ENCODE data around the gene IRAK2. TPM values are rescaled to one million over a fixed set of nuclear protein-coding genes. Genes with fewer than 3 reads are reported as not detected.

Gene IRAK2
- total RNA-seq, 2 experiments from 2014 or later = 1.4 TPM

- Histone ChIP-seq H3K79me2 (ENCODE audit: insufficient read depth, low read depth, low read length) (no peaks in the 10 kb centered on the region), H3K27ac (ENCODE audit: low read depth, low read length, poor library complexity, severe bottlenecking) (no peak overlapping the region), H2AFZ (ENCODE audit: low read length) (no peak overlapping the region), H3K4me1 (ENCODE audit: insufficient read depth, low read length, poor library complexity, severe bottlenecking) (peaks cover 5% of the 10 kb centered on the region), H3K36me3 (ENCODE audit: insufficient read depth, low read length) (no peaks in the 10 kb centered on the region), H3K4me2 (ENCODE audit: low read length) (no peak overlapping the region), H3K9me2 (ENCODE audit: insufficient read depth, low read length) (no peaks in the 10 kb centered on the region), H4K20me1 (ENCODE audit: insufficient read depth, low read length) (no peaks in the 10 kb centered on the region), H3K9me3 (ENCODE audit: low read length) (no peaks in the 10 kb centered on the region), H3K4me3 (ENCODE audit: low read depth, low read length, poor library complexity, severe bottlenecking) (no peak overlapping the region)
- TF ChIP-seq EZH2phosphoT487 (IDR thresholded peaks at IDR 0.05; ENCODE audit: borderline replicate concordance, low read depth, low read length) = no peak
- no peak for TF ChIP-seq CTCF (conservative IDR thresholded peaks at IDR 0.05; ENCODE audit: low read length)
- CTCF ChIA-PET (ENCODE audit: unreplicated experiment) = no interaction called here
- intact Hi-C loops (cut with micrococcal nuclease; ENCODE audit: unreplicated experiment) = no loop called here
- DNase-seq (ENCODE audit: low spot score) = no peak
- no TSS peak for BruUV-seq (replicated peaks)
- POLR2A ChIA-PET = no interaction called here
Observed at GRCh38 chr3:10136426-10137005, 28.2 kb upstream of the IRAK2 start.

GRCh38 chr3:10137178-10137577 lies 27.5 kb upstream of the IRAK2 start:
- Histone ChIP-seq H3K27ac (ENCODE audit: low read depth, low read length, poor library complexity, severe bottlenecking) (no peak overlapping the region), H3K4me1 (ENCODE audit: insufficient read depth, low read length, poor library complexity, severe bottlenecking) (peaks cover 5% of the 10 kb centered on the region), H3K4me3 (ENCODE audit: low read depth, low read length, poor library complexity, severe bottlenecking) (no peak overlapping the region), H3K9me3 (ENCODE audit: low read length) (no peaks in the 10 kb centered on the region), H3K36me3 (ENCODE audit: insufficient read depth, low read length) (no peaks in the 10 kb centered on the region), H2AFZ (ENCODE audit: low read length) (no peak overlapping the region), H3K4me2 (ENCODE audit: low read length) (no peak overlapping the region), H3K9me2 (ENCODE audit: insufficient read depth, low read length) (no peaks in the 10 kb centered on the region), H4K20me1 (ENCODE audit: insufficient read depth, low read length) (no peaks in the 10 kb centered on the region), H3K79me2 (ENCODE audit: insufficient read depth, low read depth, low read length) (peaks cover 3% of the 10 kb centered on the region; the same call in 1 of the 2 replicates)
- DNase-seq (ENCODE audit: low spot score) = no peak
- intact Hi-C loops (cut with micrococcal nuclease; ENCODE audit: unreplicated experiment) = no loop called here
- TF ChIP-seq EZH2phosphoT487 (IDR thresholded peaks at IDR 0.05; ENCODE audit: borderline replicate concordance, low read depth, low read length) = no peak
- TF ChIP-seq CTCF (conservative IDR thresholded peaks at IDR 0.05; ENCODE audit: low read length) = no peak
- POLR2A ChIA-PET = interaction anchor here (0.6 kb wide), 1 partner anchor 22 kb away, joined by 3 read pairs; no protein-coding TSS in a partner anchor
- CTCF ChIA-PET (ENCODE audit: unreplicated experiment) = no interaction called here
- BruUV-seq (replicated peaks) = no TSS peak

GRCh38 chr3:10140996-10141546 lies 23.6 kb upstream of the IRAK2 start:
- H3K27ac ChIP-seq (ENCODE audit: low read depth, low read length, poor library complexity, severe bottlenecking) = peak overlapping the region; percentile 69
- H3K4me3 ChIP-seq (ENCODE audit: low read depth, low read length, poor library complexity, severe bottlenecking) = peak overlapping the region; percentile 83
- BruUV-seq (replicated peaks) = TSS peak; percentile 89
- peaks cover 42% of the 10 kb centered on the region for H3K79me2 ChIP-seq (ENCODE audit: insufficient read depth, low read depth, low read length)
- peaks cover 37% of the 10 kb centered on the region for H3K4me1 ChIP-seq (ENCODE audit: insufficient read depth, low read length, poor library complexity, severe bottlenecking)
- no peaks in the 10 kb centered on the region for H4K20me1 ChIP-seq (ENCODE audit: insufficient read depth, low read length)
- H2AFZ ChIP-seq (ENCODE audit: low read length) = peak overlapping the region; percentile 76; the same call in 1 of the 2 replicates
- peak overlapping the region; percentile 31; the same call in 1 of the 2 replicates for H3K4me2 ChIP-seq (ENCODE audit: low read length)
- intact Hi-C loops (cut with micrococcal nuclease; ENCODE audit: unreplicated experiment) = no loop called here
- no peak for TF ChIP-seq CTCF (conservative IDR thresholded peaks at IDR 0.05; ENCODE audit: low read length)
- H3K9me2 ChIP-seq (ENCODE audit: insufficient read depth, low read length) = no peaks in the 10 kb centered on the region
- peaks cover 34% of the 10 kb centered on the region for H3K36me3 ChIP-seq (ENCODE audit: insufficient read depth, low read length)
- H3K9me3 ChIP-seq (ENCODE audit: low read length) = no peaks in the 10 kb centered on the region
- DNase-seq (ENCODE audit: low spot score) = peak; percentile 12
- ChIA-PET POLR2A (interaction anchor here (0.5 to 1.0 kb wide), 5 partner anchors 24 to 645 kb away, joined by 3 to 4 read pairs (median 3); no protein-coding TSS in a partner anchor), CTCF (ENCODE audit: unreplicated experiment) (no interaction called here)

All from OCI-LY7 (cell line).